Vagina (tissue), 2 donors: ENCODE data around the gene RASAL2.

Source experiments
- CTCF ChIP-seq, 3 experiments: fragments of 450-650 bp in 2 of 3; fragments of 200-600 bp in 1 of 3; sonication (generic) in 1 of 3; IDR thresholded peaks; one replicate each; pipeline ENCODE4 v1.5.1; 2017 to 2019; ENCODE audit warnings: antibody characterized with exemption in 3 of 3, mild to moderate bottlenecking in 2 of 3, moderate library complexity in 2 of 3
- POLR2A ChIP-seq, 2 donors: fragments of 450-650 bp; IDR thresholded peaks; one replicate each; pipeline ENCODE4 v1.6.1; 2017; ENCODE audit warnings: antibody characterized with exemption in 2 of 2, mild to moderate bottlenecking in 2 of 2, moderate library complexity in 2 of 2
- POLR2AphosphoS5 ChIP-seq, 2 donors: sonication (generic); formaldehyde crosslinking; IDR thresholded peaks; one replicate each; pipeline ENCODE4 v1.9.0; 2017; ENCODE audit warnings: antibody characterized with exemption in 2 of 2, mild to moderate bottlenecking in 2 of 2, low read depth in 1 of 2; ENCODE audit not compliant: insufficient read depth in 1 of 2

- TF ChIP-seq CTCF (IDR thresholded peaks at IDR 0.05) (no peak), POLR2A (IDR thresholded peaks at IDR 0.05) (no peak), POLR2AphosphoS5 (IDR thresholded peaks at IDR 0.05; ENCODE audit: insufficient read depth in 1 of 2, low read depth in 1 of 2) (no peak)
These were observed 168.2 kb downstream of the RASAL2 start for GRCh38 chr1:178262120-178262500.
